MCF 10A (cell line): ENCODE measurements around the gene TSSK3. TPM values are rescaled to one million over a fixed set of nuclear protein-coding genes. Genes with fewer than 3 reads are reported as not detected.
A peak's percentile ranks its signal among the peaks of the same experiment; 100 is the strongest.
"Not testable (repeated sequence)": the region's sequence is repeated elsewhere in the genome, so short reads cannot be mapped to it uniquely, and the experiment has no call there.

ENCODE experiments used
- BruUV-seq: library from RNA; stranded (reverse); fragments of 400-500 nt; replicated peaks from 2 replicates; lab custom pipeline; 2021; lab: Mats Ljungman, UMichigan
- CTCF ChIA-PET: fragments of 300-600 bp; sonication (Branson Sonifier 250); formaldehyde crosslinking; extraction: SDS; loops from one replicate; lab custom pipeline; 2021; ENCODE audit warnings: antibody characterized with exemption, inconsistent platforms; lab: Yijun Ruan, JAX
- POLR2A ChIA-PET: fragments of 300-600, 350-650 bp; sonication (Branson Sonifier 250); formaldehyde crosslinking; extraction: SDS; loops from one replicate; lab custom pipeline; 2020; ENCODE audit warnings: antibody characterized with exemption, inconsistent platforms; lab: Yijun Ruan, JAX
- DNase-seq: peaks from one replicate; pipeline ENCODE4 v3.0.0-alpha.2; 2018; ENCODE audit not compliant: unreplicated experiment
- H3K27ac Mint-ChIP-seq: one replicate; pipeline ENCODE4 v1.8.0; 2022; ENCODE audit warnings: mild to moderate bottlenecking, low read depth, mixed read lengths; ENCODE audit not compliant: unreplicated experiment
- H3K27me3 Mint-ChIP-seq: one replicate; pipeline ENCODE4 v1.8.0; 2022; ENCODE audit warnings: mixed read lengths; ENCODE audit not compliant: insufficient read depth, unreplicated experiment
- H3K36me3 Mint-ChIP-seq: one replicate; pipeline ENCODE4 v1.8.0; 2022; ENCODE audit warnings: mild to moderate bottlenecking, moderate library complexity, mixed read lengths; ENCODE audit not compliant: insufficient read depth, unreplicated experiment
- H3K4me1 Mint-ChIP-seq: one replicate; pipeline ENCODE4 v1.8.0; 2022; ENCODE audit warnings: mixed read lengths; ENCODE audit not compliant: insufficient read depth, unreplicated experiment
- H3K4me3 Mint-ChIP-seq: one replicate; pipeline ENCODE4 v1.8.0; 2022; ENCODE audit warnings: mild to moderate bottlenecking, moderate library complexity, mixed read lengths; ENCODE audit not compliant: unreplicated experiment
- H3K9me3 Mint-ChIP-seq: one replicate; pipeline ENCODE4 v1.8.0; 2022; ENCODE audit warnings: mixed read lengths; ENCODE audit not compliant: unreplicated experiment
- CTCF ChIP-seq: fragments of 200-600 bp; IDR thresholded peaks from one replicate; pipeline ENCODE4 v1.8.0; 2022; ENCODE audit warnings: antibody characterized with exemption, mild to moderate bottlenecking; ENCODE audit not compliant: unreplicated experiment
- intact Hi-C: fragments of 100-400 bp; cut with micrococcal nuclease; formaldehyde crosslinking; loops from 2 replicates; pipeline ENCODE4 v1.14.1; 2022
- total RNA-seq: library from RNA; stranded (reverse); gene quantifications from 2 replicates; pipeline ENCODE4 v1.2.3, GENCODE V29; 2022

Gene TSSK3
- total RNA-seq, 1 experiment from 2014 or later: 2.0 TPM

- peaks cover 11% of the 10 kb centered on the region for H3K4me1 Mint-ChIP-seq
- no peak for DNase-seq
- BruUV-seq: no TSS peak
- peaks cover 20% of the 10 kb centered on the region for H3K36me3 Mint-ChIP-seq
- no peaks in the 10 kb centered on the region for H3K9me3 Mint-ChIP-seq
- ChIA-PET POLR2A (interaction anchor here (1.2 to 1.8 kb wide), 2 partner anchors 11 to 174 kb away, joined by 3 to 6 read pairs; partner anchors contain the start of gene TXLNA), CTCF (no interaction called here)
- H3K27ac Mint-ChIP-seq: no peak overlapping the region
- intact Hi-C loops: no loop called here
- H3K27me3 Mint-ChIP-seq: no peaks in the 10 kb centered on the region
- peak overlapping the region; percentile 82 for H3K4me3 Mint-ChIP-seq
- no peak for TF ChIP-seq CTCF
Observed at GRCh38 chr1:32353431-32353830, 8.9 kb upstream of the TSSK3 start.

GRCh38 chr1:32353886-32354570 is 8.3 kb upstream of the TSSK3 start:
- Mint-ChIP-seq H3K27ac (no peak overlapping the region), H3K36me3 (peaks cover 20% of the 10 kb centered on the region), H3K9me3 (no peaks in the 10 kb centered on the region), H3K4me1 (peaks cover 11% of the 10 kb centered on the region), H3K27me3 (no peaks in the 10 kb centered on the region), H3K4me3 (peak overlapping the region; percentile 82)
- ChIA-PET POLR2A (interaction anchor here (0.6 to 1.8 kb wide), 2 partner anchors 10 to 709 kb away, joined by 3 to 6 read pairs; partner anchors contain the start of gene PEF1), CTCF (interaction anchor here (0.6 to 1.3 kb wide), 2 partner anchors 12 to 138 kb away, joined by 3 to 4 read pairs; no protein-coding TSS in a partner anchor)
- no TSS peak for BruUV-seq
- TF ChIP-seq CTCF: no peak
- DNase-seq: no peak
- intact Hi-C loops: no loop called here

- peaks cover 11% of the 10 kb centered on the region for H3K4me1 Mint-ChIP-seq
- DNase-seq, intact Hi-C loops, H3K27me3 Mint-ChIP-seq, CTCF ChIA-PET, H3K4me3 Mint-ChIP-seq, H3K27ac Mint-ChIP-seq, H3K9me3 Mint-ChIP-seq, BruUV-seq: not testable (repeated sequence)
- POLR2A ChIA-PET: interaction anchor here (0.7 kb wide), 1 partner anchor 65 kb away, joined by 3 read pairs; no protein-coding TSS in a partner anchor
- peaks cover 26% of the 10 kb centered on the region for H3K36me3 Mint-ChIP-seq
Observed at GRCh38 chr1:32355778-32356177, 6.6 kb upstream of the TSSK3 start.

GRCh38 chr1:32356478-32356877 is 5.9 kb upstream of the TSSK3 start:
- POLR2A ChIA-PET: no interaction called here
- Mint-ChIP-seq H3K4me3 (no peak overlapping the region), H3K27ac (no peak overlapping the region), H3K9me3 (no peaks in the 10 kb centered on the region), H3K27me3 (no peaks in the 10 kb centered on the region), H3K36me3 (peaks cover 26% of the 10 kb centered on the region), H3K4me1 (peaks cover 11% of the 10 kb centered on the region)
- no peak for TF ChIP-seq CTCF
- BruUV-seq: no TSS peak
- intact Hi-C loops: no loop called here
- DNase-seq: no peak
- CTCF ChIA-PET: no interaction called here
